IPS-20b (cell line): ENCODE data around the gene PDXK.

Source experiments
- H3K27ac ChIP-seq: one replicate; pipeline ENCODE4 v1.5.1; 2013; ENCODE audit warnings: low read length
- H3K27me3 ChIP-seq: 2 replicates; pipeline ENCODE4 v1.6.1; 2013; ENCODE audit warnings: mild to moderate bottlenecking, low read length, inconsistent platforms; ENCODE audit not compliant: insufficient read depth
- H3K36me3 ChIP-seq: 2 replicates; pipeline ENCODE4 v1.6.1; 2013; ENCODE audit warnings: low read depth, mild to moderate bottlenecking, inconsistent platforms, low read length, moderate library complexity; ENCODE audit not compliant: insufficient read depth
- H3K4me1 ChIP-seq: 2 replicates; pipeline ENCODE4 v1.6.1; 2013; ENCODE audit warnings: mild to moderate bottlenecking, control low read depth, inconsistent platforms, low read length, moderate library complexity; ENCODE audit not compliant: insufficient read depth
- H3K4me3 ChIP-seq: 2 replicates; pipeline ENCODE4 v1.5.1; 2013; ENCODE audit warnings: mild to moderate bottlenecking, low read length, inconsistent platforms
- H3K9ac ChIP-seq: 2 replicates; pipeline ENCODE4 v1.6.1; 2013; ENCODE audit warnings: low read depth, mild to moderate bottlenecking, inconsistent platforms, low read length, moderate library complexity
- H3K9me3 ChIP-seq: 2 replicates; pipeline ENCODE4 v1.6.1; 2013; ENCODE audit warnings: mild to moderate bottlenecking, low read depth, low read length, inconsistent platforms; ENCODE audit not compliant: insufficient read depth

The PDXK gene

DNA sequence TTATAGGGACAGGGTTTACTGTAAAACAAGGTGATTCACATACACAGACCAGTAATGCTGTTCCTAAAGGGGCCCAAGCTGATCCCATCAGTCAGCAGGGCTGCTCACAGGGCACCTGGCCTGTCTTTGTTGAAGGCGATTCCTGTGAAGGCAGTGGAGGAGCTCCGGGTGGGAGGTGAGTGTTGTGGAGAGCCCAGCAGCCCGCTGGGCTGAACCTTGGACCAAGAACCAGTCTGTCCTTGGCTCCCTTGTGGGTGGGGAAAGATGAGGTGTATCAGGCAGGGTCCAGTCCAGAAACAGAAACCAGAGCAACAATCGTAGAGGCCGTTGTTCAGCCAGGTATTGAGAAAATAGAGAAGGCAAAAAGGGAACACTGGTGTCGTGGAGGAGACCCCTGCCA is 12.5 kb downstream of the PDXK start:
- Histone ChIP-seq H3K9ac (no peak overlapping the region), H3K4me3 (no peak overlapping the region)

GRCh38 chr21:43731891-43732711 is 13.2 kb downstream of the PDXK start:
- Histone ChIP-seq H3K4me1 (no peaks in the 10 kb centered on the region), H3K9me3 (no peaks in the 10 kb centered on the region), H3K27me3 (no peaks in the 10 kb centered on the region), H3K27ac (no peak overlapping the region), H3K4me3 (no peak overlapping the region), H3K36me3 (no peaks in the 10 kb centered on the region), H3K9ac (no peak overlapping the region)

More for the DNA sequence above, 12.5 kb downstream of the PDXK start:
- H3K27me3 ChIP-seq = no peaks in the 10 kb centered on the region
- H3K9me3 ChIP-seq = no peaks in the 10 kb centered on the region
- no peak overlapping the region for H3K27ac ChIP-seq
- H3K36me3 ChIP-seq = no peaks in the 10 kb centered on the region
- H3K4me1 ChIP-seq = no peaks in the 10 kb centered on the region

GRCh38 chr21:43733060-43733459 is 14.1 kb downstream of the PDXK start:
- Histone ChIP-seq H3K36me3 (0 out of 2 replicates have a peak, but pooled peaks cover 4% of the 10 kb centered on the region), H3K4me1 (no peaks in the 10 kb centered on the region), H3K27me3 (no peaks in the 10 kb centered on the region), H3K9ac (no peak overlapping the region), H3K9me3 (no peaks in the 10 kb centered on the region), H3K27ac (no peak overlapping the region), H3K4me3 (no peak overlapping the region)

DNA sequence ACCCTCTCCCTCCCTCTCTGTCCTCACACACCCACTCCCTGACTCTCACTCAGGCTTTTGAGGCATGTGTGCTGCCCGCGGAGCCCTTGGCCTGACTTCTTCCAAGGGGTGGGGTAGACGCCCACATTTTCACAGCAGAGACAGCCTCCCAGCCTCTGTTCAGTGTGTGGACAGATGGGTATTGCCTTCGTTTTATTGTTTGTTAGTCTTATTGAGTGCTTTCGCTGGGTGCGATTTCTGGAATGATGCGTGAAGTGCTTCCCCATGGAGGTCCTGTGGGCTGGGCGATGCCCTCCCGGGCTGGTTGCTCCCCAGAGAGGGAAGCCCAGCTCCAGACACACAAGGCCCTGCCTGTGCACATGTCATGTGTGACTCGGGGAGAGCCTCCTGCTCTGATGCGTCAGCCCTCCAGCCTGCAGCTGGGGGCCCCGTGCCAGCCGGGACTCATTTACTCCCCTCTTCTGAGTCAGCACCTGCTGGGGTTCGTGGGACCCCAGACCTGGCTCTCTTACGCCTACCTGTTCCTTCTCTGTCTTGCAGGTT is 14.7 kb downstream of the PDXK start:
- Histone ChIP-seq H3K4me3 (no peak overlapping the region), H3K4me1 (no peaks in the 10 kb centered on the region), H3K9me3 (no peaks in the 10 kb centered on the region), H3K36me3 (0 out of 2 replicates have a peak, but pooled peaks cover 6% of the 10 kb centered on the region), H3K27ac (no peak overlapping the region), H3K27me3 (no peaks in the 10 kb centered on the region), H3K9ac (no peak overlapping the region)

DNA sequence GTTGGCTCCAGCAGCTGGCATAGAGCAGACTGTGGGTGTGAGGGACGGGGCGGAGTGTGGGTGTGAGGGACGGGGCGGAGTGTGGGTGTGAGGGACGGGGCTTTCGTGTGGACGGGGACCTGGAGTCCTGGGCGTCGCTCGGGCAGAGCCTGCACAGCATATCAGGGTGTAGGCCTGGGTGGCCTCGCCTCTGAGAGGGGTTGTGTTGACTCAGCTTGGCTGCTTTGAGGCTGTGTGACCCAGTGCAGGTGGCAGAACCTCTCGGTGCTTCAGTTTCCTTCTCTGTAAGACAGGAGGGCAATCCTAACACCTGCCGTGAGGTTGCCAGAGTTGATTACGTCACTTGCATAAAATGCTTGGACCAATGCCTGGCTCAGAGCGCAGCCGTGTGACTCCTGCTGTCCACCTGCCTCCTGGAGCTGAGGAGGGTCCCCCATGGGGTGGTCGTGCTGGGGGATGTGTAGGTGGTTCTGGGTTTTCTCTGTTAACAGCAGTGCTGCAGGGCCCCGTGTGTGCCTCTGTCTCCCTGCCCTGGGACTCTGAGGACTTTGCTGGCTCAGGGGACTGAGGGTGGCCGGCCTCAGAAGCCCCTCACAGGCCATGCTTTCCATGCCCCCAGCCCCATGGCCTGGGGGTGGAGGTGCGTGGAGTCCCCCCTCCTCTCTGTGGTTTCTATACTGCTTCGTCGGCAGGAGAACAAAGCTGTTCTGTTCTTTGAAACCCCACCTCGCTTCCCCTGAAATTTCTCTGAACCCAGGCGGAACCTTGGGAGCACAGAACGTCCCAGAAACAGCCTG is 15.4 kb downstream of the PDXK start:
- no peaks in the 10 kb centered on the region for H3K4me1 ChIP-seq
- no peaks in the 10 kb centered on the region for H3K27me3 ChIP-seq
- no peak overlapping the region for H3K4me3 ChIP-seq
- H3K27ac ChIP-seq = no peak overlapping the region
- no peaks in the 10 kb centered on the region for H3K9me3 ChIP-seq
- H3K9ac ChIP-seq = no peak overlapping the region; the same call in 1 of the 2 replicates
- H3K36me3 ChIP-seq = 0 out of 2 replicates have a peak, but pooled peaks cover 6% of the 10 kb centered on the region

- no peak overlapping the region; the same call in 1 of the 2 replicates for H3K9ac ChIP-seq
- no peaks in the 10 kb centered on the region for H3K4me1 ChIP-seq
- H3K27me3 ChIP-seq = no peaks in the 10 kb centered on the region
- no peak overlapping the region for H3K27ac ChIP-seq
- H3K36me3 ChIP-seq = 0 out of 2 replicates have a peak, but pooled peaks cover 6% of the 10 kb centered on the region
- no peak overlapping the region for H3K4me3 ChIP-seq
- no peaks in the 10 kb centered on the region for H3K9me3 ChIP-seq
Observed at GRCh38 chr21:43734928-43735229, 15.9 kb downstream of the PDXK start.

- Histone ChIP-seq H3K27ac (no peak overlapping the region), H3K9ac (no peak overlapping the region), H3K4me1 (no peaks in the 10 kb centered on the region), H3K4me3 (no peak overlapping the region), H3K9me3 (no peaks in the 10 kb centered on the region), H3K27me3 (no peaks in the 10 kb centered on the region), H3K36me3 (0 out of 2 replicates have a peak, but pooled peaks cover 6% of the 10 kb centered on the region)
Observed at GRCh38 chr21:43735236-43736091, 16.5 kb downstream of the PDXK start.

DNA sequence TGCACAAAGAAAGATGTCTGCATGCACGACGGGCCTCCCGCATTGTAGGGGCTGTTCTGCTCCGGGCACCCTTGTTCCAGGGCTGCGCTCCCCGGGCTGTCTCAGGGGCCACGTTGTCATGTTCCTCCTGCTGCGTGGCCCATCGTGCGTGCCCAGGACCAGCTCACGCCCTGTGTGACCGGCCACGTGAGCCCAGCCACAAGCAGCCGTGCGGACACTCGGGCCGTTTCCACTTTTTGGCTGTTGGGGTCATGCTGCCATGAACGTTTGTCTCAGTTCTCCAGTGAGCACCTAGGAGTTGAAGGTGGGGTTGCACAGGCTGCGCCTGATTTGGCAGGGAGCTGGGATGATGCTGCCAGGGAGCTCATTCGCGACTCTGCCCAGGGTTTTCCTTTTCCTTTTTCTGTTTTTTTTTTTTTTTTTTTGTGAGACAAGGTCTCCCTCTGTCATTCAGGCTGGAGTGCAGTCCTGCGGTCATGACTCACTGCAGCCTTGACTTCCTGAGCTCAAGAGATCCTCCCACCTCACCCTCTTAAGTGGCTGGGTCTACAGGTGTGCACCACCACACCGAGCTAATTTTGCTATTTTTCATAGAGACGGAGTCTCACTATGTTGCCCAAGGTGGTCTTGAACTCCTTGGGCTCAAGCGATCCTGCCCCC is 17.4 kb downstream of the PDXK start:
- H3K27me3 ChIP-seq = no peaks in the 10 kb centered on the region
- H3K4me1 ChIP-seq = no peaks in the 10 kb centered on the region
- H3K9ac ChIP-seq = no peak overlapping the region
- no peaks in the 10 kb centered on the region for H3K9me3 ChIP-seq
- H3K4me3 ChIP-seq = no peak overlapping the region
- 0 out of 2 replicates have a peak, but pooled peaks cover 6% of the 10 kb centered on the region for H3K36me3 ChIP-seq
- no peak overlapping the region for H3K27ac ChIP-seq

DNA sequence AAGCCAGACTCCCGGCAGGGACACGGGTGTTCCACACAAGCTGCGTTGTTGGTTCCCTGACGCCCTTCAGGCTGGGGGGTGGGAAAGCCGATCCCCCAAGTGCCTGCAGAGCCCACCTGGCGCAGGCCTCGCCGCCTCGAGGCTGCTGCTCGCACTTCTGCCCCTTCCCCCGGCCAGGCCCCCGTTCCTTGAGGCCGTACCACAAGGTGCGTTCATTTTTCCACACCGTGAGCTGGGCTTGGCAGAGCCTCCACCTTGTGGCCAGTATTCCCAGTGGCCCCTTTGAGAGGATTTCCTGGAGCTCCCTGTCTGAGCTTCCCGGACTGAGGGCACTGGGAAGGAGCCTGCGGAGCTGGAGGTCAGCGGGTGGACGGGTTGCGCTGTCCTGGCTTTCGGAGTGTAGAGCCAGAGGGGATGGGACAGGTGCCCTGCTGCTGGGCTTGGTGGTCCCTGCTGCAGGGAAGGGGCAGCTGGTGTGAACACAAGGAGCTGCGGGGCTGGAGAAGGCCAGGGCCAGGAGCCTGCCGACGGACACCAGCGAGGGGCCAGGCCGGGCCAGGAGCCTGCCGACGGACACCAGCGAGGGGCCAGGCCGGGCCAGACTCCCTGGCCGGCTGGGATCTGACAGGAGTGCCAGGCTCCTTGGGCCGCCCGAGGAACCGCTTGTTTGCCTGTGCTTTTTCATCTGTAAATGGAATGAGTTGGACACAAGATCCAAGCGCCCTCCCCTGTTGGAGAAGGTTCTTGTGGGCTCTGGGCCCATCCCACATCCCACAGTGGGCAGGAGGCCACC is 18.4 kb downstream of the PDXK start:
- Histone ChIP-seq H3K9me3 (no peaks in the 10 kb centered on the region), H3K9ac (no peak overlapping the region), H3K27ac (no peak overlapping the region), H3K4me3 (no peak overlapping the region), H3K36me3 (0 out of 2 replicates have a peak, but pooled peaks cover 6% of the 10 kb centered on the region), H3K27me3 (no peaks in the 10 kb centered on the region), H3K4me1 (no peaks in the 10 kb centered on the region)

DNA sequence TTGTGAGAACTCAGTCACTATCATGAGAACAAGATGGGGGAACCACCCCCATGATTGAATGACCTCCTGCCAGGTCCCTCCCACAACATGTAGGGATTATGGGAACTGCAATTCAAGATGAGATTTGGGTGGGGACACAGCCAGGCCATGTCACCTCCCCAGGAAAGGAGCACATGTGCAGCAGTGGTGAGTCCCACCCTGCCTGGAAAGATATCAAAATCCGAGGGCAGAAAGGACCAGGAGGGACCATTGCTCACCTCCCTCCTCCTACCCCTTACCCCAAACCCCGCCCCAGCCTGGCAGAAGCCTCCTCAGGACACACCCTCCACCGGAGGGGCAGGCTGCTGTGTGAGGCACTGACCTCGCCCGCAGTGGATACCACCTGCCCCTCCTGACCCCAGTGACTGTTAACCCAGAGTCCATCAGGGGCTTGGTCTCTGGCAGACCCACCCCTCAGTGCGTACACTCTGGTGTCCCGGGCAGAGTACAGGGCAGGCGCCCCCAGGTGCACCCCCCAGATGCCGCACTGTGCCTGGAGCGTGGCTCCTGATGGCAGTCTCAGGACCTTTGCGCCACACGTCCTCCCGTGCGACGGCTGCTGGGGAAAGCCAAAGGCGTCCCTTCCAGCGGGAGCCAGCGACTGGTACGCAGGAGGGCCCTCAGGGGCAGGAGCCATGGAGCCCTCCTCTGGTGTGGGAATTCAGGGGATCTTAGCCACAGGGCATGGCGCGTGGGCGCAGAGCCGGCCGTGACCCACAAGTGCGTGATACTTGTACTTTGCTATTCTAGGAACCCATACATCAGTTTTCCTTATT is 20.9 kb downstream of the PDXK start:
- H3K4me1 ChIP-seq = no peaks in the 10 kb centered on the region

More for the DNA sequence above, 20.9 kb downstream of the PDXK start:
- no peak overlapping the region for H3K4me3 ChIP-seq
- no peaks in the 10 kb centered on the region for H3K27me3 ChIP-seq
- H3K9me3 ChIP-seq = no peaks in the 10 kb centered on the region
- no peak overlapping the region for H3K9ac ChIP-seq
- H3K36me3 ChIP-seq = peaks cover 13% of the 10 kb centered on the region
- H3K27ac ChIP-seq = no peak overlapping the region
